PC-3 (cell line): ENCODE measurements around the gene CYP19A1. TPM values are rescaled to one million over a fixed set of nuclear protein-coding genes. Genes with fewer than 3 reads are reported as not detected.
A peak's percentile ranks its signal among the peaks of the same experiment; 100 is the strongest.

Source experiments
- ATAC-seq: fragments of 200-7000 bp; cut with Tn5 transposase; 2 replicates; pipeline ENCODE4 v1.9.1; 2020; ENCODE audit warnings: mild to moderate bottlenecking, moderate library complexity
- BruUV-seq: library from RNA; stranded (reverse); fragments of 400-500 nt; replicated peaks from 2 replicates; lab custom pipeline; 2021; lab: Mats Ljungman, UMichigan
- CTCF ChIA-PET: fragments of 300-600 bp; sonication (Branson Sonifier 250); formaldehyde crosslinking; loops from one replicate; lab custom pipeline; 2022; ENCODE audit warnings: antibody characterized with exemption; lab: Charles Lee
- POLR2A ChIA-PET: fragments of 300-600 bp; sonication (Branson Sonifier 250); formaldehyde crosslinking; loops from one replicate; lab custom pipeline; 2022; ENCODE audit warnings: antibody characterized with exemption; ENCODE audit not compliant: unreplicated experiment; lab: Charles Lee
- DNase-seq: peaks from one replicate; pipeline ENCODE4 v3.0.0-alpha.2; 2015
- H2AFZ ChIP-seq: fragments of 300-600 bp; sonication (generic); 2 replicates; pipeline ENCODE4 v1.6.0; 2016; ENCODE audit warnings: antibody characterized with exemption, low read length
- H3F3A ChIP-seq: fragments of 300-600 bp; sonication (generic); one replicate; pipeline ENCODE4 v1.6.0; 2017; ENCODE audit warnings: antibody characterized with exemption, low read length, control low read depth, mild to moderate bottlenecking; ENCODE audit not compliant: unreplicated experiment
- H3K27ac ChIP-seq: fragments of 300-600 bp; sonication (generic); 2 replicates; pipeline ENCODE4 v1.5.1; 2016; ENCODE audit warnings: mild to moderate bottlenecking, low read length
- H3K27me3 ChIP-seq: fragments of 300-600 bp; sonication (generic); 2 replicates; pipeline ENCODE4 v1.6.1; 2016; ENCODE audit warnings: low read length, mixed read lengths
- H3K36me3 ChIP-seq: fragments of 300-600 bp; sonication (generic); 2 replicates; pipeline ENCODE4 v1.6.1; 2016; ENCODE audit warnings: low read depth, mixed run types, low read length, mixed read lengths
- H3K4me1 ChIP-seq: fragments of 300-600 bp; sonication (generic); 2 replicates; pipeline ENCODE4 v1.5.1; 2016; ENCODE audit warnings: low read length; ENCODE audit not compliant: insufficient read depth
- H3K4me2 ChIP-seq: fragments of 300-600 bp; sonication (generic); 2 replicates; pipeline ENCODE4 v1.6.0; 2016; ENCODE audit warnings: low read length
- H3K4me3 ChIP-seq: fragments of 300-600 bp; sonication (generic); 2 replicates; pipeline ENCODE4 v1.5.1; 2016; ENCODE audit warnings: mild to moderate bottlenecking, low read length, mixed read lengths
- H3K79me2 ChIP-seq: fragments of 300-600 bp; sonication (generic); 2 replicates; pipeline ENCODE4 v1.6.1; 2017; ENCODE audit warnings: low read length, mixed read lengths
- H3K9ac ChIP-seq: fragments of 300-600 bp; sonication (generic); 2 replicates; pipeline ENCODE4 v1.6.0; 2016; ENCODE audit warnings: mild to moderate bottlenecking, low read length
- H3K9me2 ChIP-seq: fragments of 300-600 bp; sonication (generic); replicated peaks from 2 replicates; pipeline ENCODE4 v1.6.1; 2016; ENCODE audit warnings: mixed run types, low read length, mixed read lengths
- H3K9me3 ChIP-seq: fragments of 300-600 bp; sonication (generic); 2 replicates; pipeline ENCODE4 v1.6.1; 2016; ENCODE audit warnings: low read length, mixed read lengths
- H4K20me1 ChIP-seq: fragments of 300-600 bp; sonication (generic); 2 replicates; pipeline ENCODE4 v1.6.1; 2016; ENCODE audit warnings: low read length, mixed read lengths
- EZH2 ChIP-seq: fragments of 300-600 bp; sonication (generic); IDR thresholded peaks from one replicate; pipeline ENCODE4 v1.6.1; 2017; ENCODE audit warnings: antibody characterized with exemption, mild to moderate bottlenecking, low read length; ENCODE audit not compliant: unreplicated experiment
- EZH2phosphoT487 ChIP-seq: fragments of 300-600 bp; sonication (generic); IDR thresholded peaks from 2 replicates; pipeline ENCODE4 v1.6.1; 2018; ENCODE audit warnings: mild to moderate bottlenecking, antibody characterized with exemption, low read length, borderline replicate concordance
- intact Hi-C: fragments of 100-400 bp; cut with micrococcal nuclease; formaldehyde crosslinking; loops from 2 replicates; pipeline ENCODE4 v1.9.0; 2023
- total RNA-seq: library from RNA; depleted of rRNA; stranded (reverse); fragments of >200 nt; gene quantifications from 2 replicates; pipeline ENCODE4 v1.2.3, GENCODE V29; 2014
- TF ChIP-seq, protein P1 (sequence below): fragments of 300-600 bp; sonication (generic); conservative IDR thresholded peaks from 2 replicates; pipeline ENCODE4 v1.5.1; 2017; ENCODE audit warnings: antibody characterized with exemption, low read depth, mild to moderate bottlenecking, low read length

CYP19A1 gene
- total RNA-seq, 1 experiment from 2014 or later: not detected

DNA sequence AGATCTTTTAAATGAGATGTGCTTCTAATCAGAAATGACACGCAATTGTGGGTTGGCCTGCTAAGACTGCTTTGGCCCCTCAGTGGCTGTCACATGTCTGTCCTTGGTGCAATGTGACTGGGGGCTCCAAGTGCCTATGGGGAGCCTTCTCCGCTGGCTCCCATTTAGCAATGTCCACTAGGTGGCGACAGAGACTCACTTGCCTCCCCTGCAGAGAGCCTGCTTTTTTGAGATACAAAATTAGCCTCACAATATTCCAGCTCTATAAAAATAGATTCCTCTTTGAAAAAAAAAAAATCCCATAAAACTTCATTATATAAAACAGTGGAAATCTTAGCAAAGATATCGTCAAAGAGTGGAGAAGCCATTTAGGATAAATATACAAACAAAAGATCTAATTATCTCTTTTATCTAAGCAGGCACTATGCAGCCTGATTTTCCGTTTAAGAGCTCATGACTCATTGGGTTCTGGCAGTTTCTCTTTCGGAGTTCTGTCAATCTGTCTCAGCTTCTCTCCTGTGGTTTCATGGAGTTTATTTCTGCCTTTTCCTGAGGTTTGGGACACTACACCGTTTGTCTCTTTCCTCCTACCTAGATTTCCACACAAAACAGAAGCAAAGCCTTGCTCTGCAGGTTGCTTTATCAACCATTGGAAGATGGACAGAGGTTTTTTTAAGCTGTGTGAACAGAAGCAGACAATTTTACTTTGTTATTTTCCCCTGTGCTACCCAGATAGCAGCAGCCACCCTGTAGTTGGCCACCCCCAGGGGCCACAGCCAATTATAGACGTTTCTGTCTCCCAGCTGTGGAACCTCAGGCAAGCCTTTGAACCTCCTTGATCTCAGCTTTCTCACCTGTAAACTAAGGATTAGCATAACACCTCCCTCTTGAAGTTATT, 175.3 kb downstream of the CYP19A1 start:
- ChIA-PET CTCF (interaction anchor here (0.7 to 1.4 kb wide), 13 partner anchors 26 to 335 kb away, joined by 3 to 51 read pairs (median 5); no protein-coding TSS in a partner anchor), POLR2A (interaction anchor here (0.6 to 0.8 kb wide), 2 partner anchors 22 to 575 kb away, joined by 3 to 5 read pairs; no protein-coding TSS in a partner anchor)
- no peak for TF ChIP-seq EZH2phosphoT487
- TF ChIP-seq, protein P1, sequence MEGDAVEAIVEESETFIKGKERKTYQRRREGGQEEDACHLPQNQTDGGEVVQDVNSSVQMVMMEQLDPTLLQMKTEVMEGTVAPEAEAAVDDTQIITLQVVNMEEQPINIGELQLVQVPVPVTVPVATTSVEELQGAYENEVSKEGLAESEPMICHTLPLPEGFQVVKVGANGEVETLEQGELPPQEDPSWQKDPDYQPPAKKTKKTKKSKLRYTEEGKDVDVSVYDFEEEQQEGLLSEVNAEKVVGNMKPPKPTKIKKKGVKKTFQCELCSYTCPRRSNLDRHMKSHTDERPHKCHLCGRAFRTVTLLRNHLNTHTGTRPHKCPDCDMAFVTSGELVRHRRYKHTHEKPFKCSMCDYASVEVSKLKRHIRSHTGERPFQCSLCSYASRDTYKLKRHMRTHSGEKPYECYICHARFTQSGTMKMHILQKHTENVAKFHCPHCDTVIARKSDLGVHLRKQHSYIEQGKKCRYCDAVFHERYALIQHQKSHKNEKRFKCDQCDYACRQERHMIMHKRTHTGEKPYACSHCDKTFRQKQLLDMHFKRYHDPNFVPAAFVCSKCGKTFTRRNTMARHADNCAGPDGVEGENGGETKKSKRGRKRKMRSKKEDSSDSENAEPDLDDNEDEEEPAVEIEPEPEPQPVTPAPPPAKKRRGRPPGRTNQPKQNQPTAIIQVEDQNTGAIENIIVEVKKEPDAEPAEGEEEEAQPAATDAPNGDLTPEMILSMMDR: peak; percentile 92
- Histone ChIP-seq H3K4me2 (peak overlapping the region; percentile 83), H3K4me3 (peak overlapping the region; percentile 56), H3K9ac (no peak overlapping the region), H3K27me3 (no peaks in the 10 kb centered on the region), H3K79me2 (no peaks in the 10 kb centered on the region), H3K4me1 (peaks cover 6% of the 10 kb centered on the region), H3K27ac (no peak overlapping the region), H3K9me3 (no peaks in the 10 kb centered on the region), H3K36me3 (no peaks in the 10 kb centered on the region), H4K20me1 (no peaks in the 10 kb centered on the region), H3F3A (no peaks in the 10 kb centered on the region), H2AFZ (peak overlapping the region; percentile 74), H3K9me2 (no peaks in the 10 kb centered on the region)
- intact Hi-C loops: loop anchor here (1.0 to 5.0 kb wide), 5 partner anchors 29 to 334 kb away; no protein-coding TSS in a partner anchor
- peak; percentile 91 for ATAC-seq
- BruUV-seq: no TSS peak
- peak; percentile 75 for DNase-seq

DNA sequence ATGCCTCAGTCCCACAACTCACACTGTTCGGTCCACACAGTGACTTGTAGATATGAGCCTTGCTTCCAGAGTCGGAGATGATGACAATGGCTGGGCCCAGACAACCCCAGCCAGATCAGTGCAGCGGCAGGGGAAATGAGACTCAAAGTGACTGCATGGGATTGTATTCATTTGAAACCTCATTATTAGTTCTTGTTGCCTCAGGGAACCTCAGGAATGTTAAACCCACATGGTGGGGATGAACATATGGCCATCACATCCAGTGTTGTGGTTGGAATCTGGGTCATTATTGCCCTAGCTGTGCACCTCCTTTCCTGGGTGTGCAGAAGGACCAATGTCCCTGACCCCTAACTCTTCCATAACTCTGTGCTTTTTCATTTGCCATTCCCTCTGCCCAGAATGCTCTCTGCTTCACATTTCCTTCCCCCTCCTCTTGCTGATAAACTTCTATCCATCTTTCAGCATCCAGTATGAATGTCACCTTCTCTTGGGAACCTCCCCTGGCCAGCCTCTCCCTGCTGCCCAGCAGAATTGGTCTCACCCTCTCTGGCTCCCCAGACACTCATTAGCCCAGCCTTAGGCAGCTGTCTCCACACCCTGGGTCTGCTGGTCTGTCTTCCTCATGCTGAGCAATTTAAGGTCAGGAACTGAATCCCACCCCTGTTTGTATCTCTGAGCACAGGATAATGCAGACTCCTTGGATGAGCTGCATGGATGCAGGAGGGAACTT, 176.7 kb downstream of the CYP19A1 start:
- Histone ChIP-seq H3K4me2 (no peak overlapping the region), H3K4me1 (peaks cover 6% of the 10 kb centered on the region), H3K36me3 (no peaks in the 10 kb centered on the region), H3K4me3 (no peak overlapping the region), H3K9ac (no peak overlapping the region), H3K9me2 (no peaks in the 10 kb centered on the region), H3K27me3 (no peaks in the 10 kb centered on the region), H2AFZ (no peak overlapping the region), H3K9me3 (no peaks in the 10 kb centered on the region), H3K79me2 (no peaks in the 10 kb centered on the region), H3K27ac (no peak overlapping the region), H4K20me1 (no peaks in the 10 kb centered on the region), H3F3A (no peaks in the 10 kb centered on the region)
- intact Hi-C loops: loop anchor here (2.0 to 5.0 kb wide), 3 partner anchors 121 to 336 kb away; no protein-coding TSS in a partner anchor
- BruUV-seq: no TSS peak
- TF ChIP-seq, protein P1: no peak
- TF ChIP-seq EZH2phosphoT487 (no peak), EZH2 (no peak)
- CTCF ChIA-PET: no interaction called here
- ATAC-seq (no peak), DNase-seq (no peak)
- POLR2A ChIA-PET: no interaction called here
